ENCODE results near the gene SEZ6. TPM values are rescaled to one million over a fixed set of nuclear protein-coding genes. Genes with fewer than 3 reads are reported as not detected.

The SEZ6 gene
- total and polyA plus RNA-seq, 7 donors, result 0.36 to 0.99 (median 0.54) TPM; not detected in 3

DNA sequence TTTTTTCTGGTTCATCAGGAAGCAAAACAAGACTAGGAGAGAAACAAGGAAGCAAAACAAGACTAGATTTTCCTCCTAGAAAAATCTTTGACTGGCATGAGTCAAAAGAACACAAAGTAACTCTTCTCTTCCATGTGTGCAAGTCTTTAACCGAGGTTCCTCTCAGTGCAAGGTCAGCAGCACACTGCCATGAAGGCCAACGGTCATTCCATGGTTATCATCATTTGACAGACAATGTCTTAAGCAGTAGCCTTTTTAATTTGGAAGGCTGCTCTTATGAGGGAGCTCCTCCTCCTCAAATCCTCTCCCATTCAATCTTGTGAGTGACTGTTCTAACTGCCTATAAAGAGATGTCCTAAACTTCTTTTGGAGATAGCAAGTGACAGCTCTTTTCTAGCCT is 87.5 kb downstream of the SEZ6 start:
- intact Hi-C loops (cut with DNase I), result loop anchor here (5.0 kb wide), 1 partner anchor 156 kb away; no protein-coding TSS in a partner anchor
- Histone ChIP-seq H3K4me1 (no peaks in the 10 kb centered on the region), H3K27me3 (no peaks in the 10 kb centered on the region), H3K9me3 (no peaks in the 10 kb centered on the region), H3K4me3 (no peak overlapping the region), H3K27ac (no peak overlapping the region), H3K36me3 (peaks cover 48 to 100% (median 72%) of the 10 kb centered on the region in 4 donors)
- WGBS, 2 donors, result 73 to 87% methylated on average over 2 of the region's 2 CpGs
- TF ChIP-seq CTCF (IDR thresholded peaks at IDR 0.05) (no peak), EP300 (IDR thresholded peaks at IDR 0.05) (no peak), POLR2AphosphoS5 (IDR thresholded peaks at IDR 0.05) (no peak), POLR2A (IDR thresholded peaks at IDR 0.05) (no peak)
- no peak for DNase-seq

DNA sequence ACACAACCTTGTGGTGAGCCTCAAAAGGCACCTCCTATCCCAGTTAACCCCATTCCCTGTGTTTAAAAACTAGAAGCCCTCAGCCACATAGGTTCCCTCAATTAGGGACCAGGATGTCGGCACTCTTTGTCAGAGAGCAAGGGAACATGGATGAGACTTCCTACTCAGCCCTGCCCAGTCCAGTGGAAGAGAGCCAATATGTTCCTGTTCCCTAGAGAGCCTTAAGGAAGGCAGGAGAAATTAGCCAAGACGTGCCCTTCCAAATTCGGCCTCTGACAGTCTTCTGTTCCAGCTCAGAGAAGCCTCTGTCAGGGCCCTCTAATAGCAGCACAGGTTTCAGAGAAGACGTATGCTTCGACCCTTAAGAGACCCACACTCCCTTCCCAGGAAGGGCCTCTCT is 88.4 kb downstream of the SEZ6 start:
- 85% methylated on average over 5 of the region's 5 CpGs for WGBS, 2 donors
- Histone ChIP-seq H3K36me3 (peaks cover 56 to 100% (median 77%) of the 10 kb centered on the region in 4 donors), H3K27me3 (no peaks in the 10 kb centered on the region), H3K27ac (no peak overlapping the region), H3K9me3 (no peaks in the 10 kb centered on the region), H3K4me1 (no peaks in the 10 kb centered on the region), H3K4me3 (no peak overlapping the region)
- no peak for TF ChIP-seq POLR2AphosphoS5 (IDR thresholded peaks at IDR 0.05)
- TF ChIP-seq EP300 (IDR thresholded peaks at IDR 0.05), result no peak
- no peak for TF ChIP-seq POLR2A (IDR thresholded peaks at IDR 0.05)
- TF ChIP-seq CTCF (IDR thresholded peaks at IDR 0.05), result no peak
- intact Hi-C loops (cut with DNase I), result loop anchor here (5.0 kb wide), 1 partner anchor 155 kb away; no protein-coding TSS in a partner anchor
- no peak for DNase-seq

DNA sequence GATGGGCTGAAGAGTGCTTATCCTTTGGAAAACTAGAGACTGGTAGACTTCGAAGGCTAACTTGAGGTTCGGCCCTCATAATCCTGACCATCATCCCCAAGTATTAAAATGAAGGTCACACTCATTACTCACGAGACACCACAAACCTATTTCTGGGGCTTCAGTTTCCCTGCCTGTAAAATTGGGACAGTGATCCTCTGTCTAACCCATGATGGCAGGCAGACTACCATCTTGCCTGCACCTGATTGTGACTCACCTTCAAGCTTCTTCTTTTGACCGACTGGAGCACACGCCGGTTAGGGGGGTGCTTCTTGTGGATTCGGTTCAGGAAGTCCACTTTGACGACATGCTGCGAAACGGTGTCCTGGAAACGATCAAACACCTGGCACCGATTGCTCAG is 88.8 kb downstream of the SEZ6 start:
- no peak for DNase-seq
- Histone ChIP-seq H3K27ac (no peak overlapping the region), H3K4me1 (no peaks in the 10 kb centered on the region), H3K27me3 (no peaks in the 10 kb centered on the region), H3K9me3 (no peaks in the 10 kb centered on the region), H3K4me3 (no peak overlapping the region), H3K36me3 (peaks cover 61 to 100% (median 82%) of the 10 kb centered on the region in 4 donors)
- TF ChIP-seq EP300 (IDR thresholded peaks at IDR 0.05) (no peak), POLR2A (IDR thresholded peaks at IDR 0.05) (no peak), POLR2AphosphoS5 (IDR thresholded peaks at IDR 0.05) (no peak), CTCF (IDR thresholded peaks at IDR 0.05) (no peak)
- WGBS, 2 donors, result 82 to 91% methylated on average over 12 of the region's 12 CpGs
- intact Hi-C loops (cut with DNase I), result loop anchor here (5.0 kb wide), 1 partner anchor 155 kb away; no protein-coding TSS in a partner anchor

DNA sequence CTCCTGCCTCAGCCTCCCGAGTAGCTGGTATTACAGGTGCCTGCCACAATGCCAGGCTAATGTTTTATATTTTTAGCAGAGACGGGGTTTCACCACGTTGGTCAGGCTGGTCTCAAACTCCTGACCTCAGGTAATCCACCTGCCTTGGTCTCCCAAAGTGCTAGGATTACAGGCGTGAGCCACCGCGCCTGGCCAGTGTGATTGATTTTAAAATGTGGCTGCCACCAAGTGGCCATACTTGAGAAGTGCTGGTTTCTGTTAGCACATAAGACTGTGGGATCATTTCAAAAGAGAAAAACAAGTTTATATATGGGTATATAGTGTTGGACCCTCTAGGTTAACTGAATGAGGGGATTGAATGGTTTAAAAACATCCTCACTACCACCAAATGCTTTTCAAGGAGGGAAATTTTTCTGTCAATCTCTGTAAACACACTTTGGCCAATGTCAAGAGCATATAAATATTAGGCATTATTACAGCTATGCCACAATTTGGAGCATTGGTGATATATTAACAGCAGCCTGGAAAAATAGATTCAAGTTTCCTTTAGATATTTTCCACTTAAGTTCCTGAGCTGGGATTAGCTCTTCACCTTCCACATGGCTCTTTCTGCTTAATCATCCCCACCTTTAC is 89.4 kb downstream of the SEZ6 start:
- intact Hi-C loops (cut with DNase I), result loop anchor here (5.0 kb wide), 1 partner anchor 154 kb away; no protein-coding TSS in a partner anchor

More for the DNA sequence above, 89.4 kb downstream of the SEZ6 start:
- no peak overlapping the region for H3K4me3 ChIP-seq
- no peak overlapping the region for H3K27ac ChIP-seq
- no peaks in the 10 kb centered on the region for H3K9me3 ChIP-seq
- no peaks in the 10 kb centered on the region for H3K27me3 ChIP-seq
- H3K36me3 ChIP-seq, result peaks cover 62 to 100% (median 86%) of the 10 kb centered on the region in 4 donors
- DNase-seq, result no peak
- 29 to 53% methylated on average over 6 of the region's 6 CpGs for WGBS, 2 donors
- no peaks in the 10 kb centered on the region for H3K4me1 ChIP-seq
- TF ChIP-seq POLR2A (IDR thresholded peaks at IDR 0.05) (no peak), EP300 (IDR thresholded peaks at IDR 0.05) (no peak), POLR2AphosphoS5 (IDR thresholded peaks at IDR 0.05) (no peak), CTCF (IDR thresholded peaks at IDR 0.05) (peak; percentile 11 to 62 (median 62))
